WERI-Rb-1 (cell line): ENCODE measurements around the gene HOXA9.

Experiments
- DNase-seq: peaks from one replicate; pipeline ENCODE4 v3.0.0-alpha.2; 2020
- H3K27ac ChIP-seq: fragments of 250-450 bp; sonication (Bioruptor Pico); 2 replicates; pipeline ENCODE4 v1.5.1; 2020; ENCODE audit warnings: mild to moderate bottlenecking, moderate library complexity
- H3K27me3 ChIP-seq: fragments of 250-450 bp; sonication (Bioruptor Pico); 2 replicates; pipeline ENCODE4 v1.5.1; 2021; ENCODE audit warnings: mild to moderate bottlenecking, low read depth, moderate library complexity; ENCODE audit not compliant: insufficient read depth, severe bottlenecking
- H3K36me3 ChIP-seq: fragments of 250-450 bp; sonication (Bioruptor Pico); 2 replicates; pipeline ENCODE4 v1.5.1; 2020; ENCODE audit warnings: mild to moderate bottlenecking, moderate library complexity
- H3K4me3 ChIP-seq: 2 replicates; pipeline ENCODE4 v1.5.1; 2011; ENCODE audit warnings: low read depth, mild to moderate bottlenecking, control low read depth, low read length
- H3K9me3 ChIP-seq: fragments of 250-450 bp; sonication (Bioruptor Pico); 2 replicates; pipeline ENCODE4 v1.5.1; 2021; ENCODE audit warnings: mild to moderate bottlenecking, moderate library complexity; ENCODE audit not compliant: severe bottlenecking
- CTCF ChIP-seq: IDR thresholded peaks from 2 replicates; pipeline ENCODE4 v1.5.1; 2011; ENCODE audit warnings: low read depth, mild to moderate bottlenecking, control low read depth, inconsistent platforms, low read length

Gene HOXA9

DNA sequence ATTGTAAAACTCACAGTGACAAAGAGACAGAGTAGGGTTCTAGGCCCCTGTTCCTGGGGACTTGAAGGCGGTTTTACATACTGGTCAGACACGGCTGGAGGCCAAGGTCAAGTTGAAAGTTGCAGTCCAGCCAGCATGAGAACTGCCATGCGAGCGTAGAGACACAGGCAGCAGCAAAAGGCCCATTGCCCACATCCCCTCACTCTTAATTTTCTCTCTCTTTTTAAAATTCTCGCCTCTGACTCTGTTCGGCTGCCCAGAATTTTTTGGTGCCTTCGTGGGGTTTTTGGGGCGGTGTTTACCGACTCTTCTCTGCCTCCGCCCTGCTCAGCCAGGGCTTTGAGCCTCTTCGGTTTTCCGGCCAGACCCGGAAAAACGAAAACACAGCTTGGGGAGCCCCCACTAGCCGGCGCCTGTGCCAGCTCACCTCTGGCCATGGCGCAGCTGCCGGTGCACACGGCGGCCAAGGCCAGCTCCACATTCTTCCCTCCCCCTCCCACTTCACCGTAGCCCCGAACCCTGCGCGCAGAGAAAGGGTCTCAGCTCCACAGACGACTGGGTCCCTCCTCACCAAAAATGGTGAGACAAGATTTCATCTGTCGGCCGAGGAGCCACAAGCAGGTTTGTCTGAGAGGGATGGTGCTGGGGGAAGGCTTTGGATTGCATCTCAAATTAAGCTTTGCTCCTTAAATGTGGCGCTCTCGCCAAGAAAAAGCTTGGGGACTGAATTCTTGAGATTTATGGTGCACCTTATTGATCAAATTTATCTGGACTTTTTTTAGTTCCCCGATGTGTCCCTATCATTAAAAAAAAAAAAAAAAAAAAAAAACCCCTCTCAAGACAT lies 36.9 kb upstream of the HOXA9 start:
- Histone ChIP-seq H3K27ac (no peak overlapping the region), H3K4me3 (no peak overlapping the region), H3K9me3 (peaks cover 5% of the 10 kb centered on the region), H3K36me3 (no peaks in the 10 kb centered on the region), H3K27me3 (peaks cover 92% of the 10 kb centered on the region)
- DNase-seq = no peak
- TF ChIP-seq CTCF = no peak

DNA sequence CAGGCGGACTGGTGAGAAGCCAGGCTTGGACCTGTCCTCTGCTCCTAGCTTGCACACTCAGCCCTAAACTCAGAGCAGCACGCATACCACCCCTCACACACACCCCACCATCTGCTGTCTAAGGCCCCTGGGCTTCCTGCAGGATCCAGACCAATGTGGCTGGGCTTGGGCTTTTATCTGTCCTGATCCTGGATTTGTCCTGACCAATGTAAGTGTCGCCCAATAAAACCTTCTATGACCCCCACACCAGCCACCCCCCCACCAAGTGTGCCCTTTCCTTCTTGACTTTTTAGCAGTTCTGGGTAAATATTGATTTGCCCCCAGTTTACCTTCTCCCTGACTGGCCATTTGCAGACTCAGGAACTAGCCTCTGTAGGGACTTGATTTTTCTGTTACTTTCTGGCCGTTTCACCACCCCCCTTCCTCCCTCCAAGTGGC lies 36.3 kb upstream of the HOXA9 start:
- peaks cover 5% of the 10 kb centered on the region for H3K9me3 ChIP-seq
- no peak overlapping the region for H3K27ac ChIP-seq
- no peak for TF ChIP-seq CTCF
- no peaks in the 10 kb centered on the region for H3K36me3 ChIP-seq
- peaks cover 92% of the 10 kb centered on the region for H3K27me3 ChIP-seq
- no peak for DNase-seq
- no peak overlapping the region for H3K4me3 ChIP-seq

- Histone ChIP-seq H3K27me3 (peaks cover 92% of the 10 kb centered on the region), H3K27ac (no peak overlapping the region), H3K9me3 (peaks cover 5% of the 10 kb centered on the region), H3K4me3 (peak overlapping the region; percentile 35), H3K36me3 (no peaks in the 10 kb centered on the region)
- TF ChIP-seq CTCF = no peak
- no peak for DNase-seq
Measured at GRCh38 chr7:27200761-27201579, 35.6 kb upstream of the HOXA9 start.

GRCh38 chr7:27199849-27200760 lies 34.8 kb upstream of the HOXA9 start, which contains the start of gene HOXA13:
Gene HOXA13 (minus strand): TSS chr7:27200091. CDS start chr7:27200077, 14 bp downstream.
- Histone ChIP-seq H3K27me3 (peaks cover 92% of the 10 kb centered on the region), H3K36me3 (no peaks in the 10 kb centered on the region), H3K27ac (no peak within 1 kb of the TSS), H3K9me3 (peaks cover 5% of the 10 kb centered on the region), H3K4me3 (peak within 1 kb of the TSS; percentile 35)
- TF ChIP-seq CTCF = no peak
- DNase-seq = peak; percentile 38
